ENCODE data around the gene MDH1B.
"Not testable (repeated sequence)": the region's sequence is repeated elsewhere in the genome, so short reads cannot be mapped to it uniquely, and the experiment has no call there.

MDH1B gene

DNA sequence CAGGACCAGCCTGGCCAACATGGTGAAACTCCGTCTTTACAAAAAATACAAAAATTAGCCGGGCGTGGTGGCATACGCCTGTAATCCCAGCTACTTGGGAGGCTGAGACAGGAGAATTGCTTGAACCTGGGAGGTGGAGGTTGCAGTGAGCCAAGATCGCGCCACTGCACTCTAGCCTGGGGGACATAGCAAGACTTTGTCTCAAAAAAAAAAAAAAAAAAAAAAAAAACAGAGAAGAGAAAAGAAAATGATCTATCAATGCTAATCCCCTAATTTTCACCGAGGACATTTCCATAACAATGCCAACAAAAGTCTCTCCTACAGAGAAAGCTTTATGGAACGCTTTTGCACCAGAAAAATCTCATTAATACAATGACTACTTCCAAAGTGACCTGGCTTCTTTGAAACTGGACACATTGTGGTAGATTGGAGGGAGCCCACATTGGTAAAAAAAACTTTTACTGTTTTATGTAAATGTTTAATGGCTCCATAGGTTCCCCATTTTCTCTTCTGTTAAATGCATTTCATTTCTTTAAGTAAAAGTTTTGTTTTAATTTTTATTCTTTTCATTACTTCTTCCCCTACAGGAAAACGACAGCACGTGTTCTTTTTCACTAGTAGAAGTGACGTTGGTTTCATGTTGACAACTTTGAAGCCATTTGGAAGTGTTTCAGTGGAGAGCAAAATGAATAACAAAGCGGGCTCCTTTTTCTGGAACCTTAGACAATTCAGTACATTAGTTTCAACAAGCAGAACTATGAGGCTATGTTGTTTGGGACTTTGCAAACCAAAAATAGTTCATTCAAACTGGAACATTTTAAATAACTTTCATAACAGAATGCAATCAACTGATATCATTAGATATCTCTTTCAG is 1.2 kb upstream of the MDH1B start:
- no peak for DNase-seq (ENCODE audit: low read depth in 2 of 2)

DNA sequence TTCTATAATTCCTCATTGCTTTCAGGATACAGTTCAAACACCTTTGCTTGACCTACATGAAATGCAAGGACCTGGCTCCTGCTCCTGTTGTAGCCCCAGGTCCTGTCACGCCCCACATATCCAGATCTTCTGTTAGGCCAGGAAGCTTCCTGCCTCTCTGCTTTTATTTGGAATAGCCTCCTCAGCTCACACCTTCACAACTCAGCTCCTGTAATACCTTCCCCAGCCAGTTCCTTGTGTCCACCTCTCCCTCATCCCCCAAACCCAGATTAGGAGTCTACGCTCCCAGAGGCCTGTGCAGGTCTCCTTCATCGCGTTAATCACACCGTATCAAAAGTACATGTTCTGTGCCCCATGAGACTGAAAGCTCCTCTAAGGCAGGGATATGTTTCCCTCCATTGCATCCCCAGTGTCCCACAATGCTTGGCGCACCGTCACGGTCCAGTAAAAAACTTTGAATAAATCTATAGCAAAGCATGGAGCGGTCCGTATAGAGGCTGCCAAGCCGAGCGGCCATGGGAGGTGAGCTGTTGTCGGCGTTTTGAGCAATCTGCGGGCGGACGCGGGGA is 371 bp downstream of the MDH1B start:
- no peak for DNase-seq (ENCODE audit: low read depth in 2 of 2)

DNA sequence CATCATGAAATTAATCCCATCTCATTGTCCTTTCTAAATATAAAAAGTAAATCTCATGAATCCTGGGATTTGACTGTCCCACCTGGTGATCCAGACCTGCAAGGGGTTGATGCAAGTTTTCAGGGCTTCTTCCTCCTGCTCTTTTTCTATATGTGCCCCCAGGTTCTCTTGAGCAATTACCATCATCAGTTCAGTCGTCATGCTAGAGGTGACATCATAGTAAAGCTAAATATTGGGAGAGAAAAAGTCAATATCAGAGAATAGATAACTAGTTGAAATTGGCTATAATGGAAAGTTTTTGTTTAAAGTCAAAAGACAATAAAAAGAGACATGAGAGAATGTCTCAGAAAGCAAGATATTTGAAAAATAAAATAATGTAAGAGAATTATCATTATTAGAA is 8.3 kb downstream of the MDH1B start:
- no peak for DNase-seq (ENCODE audit: low read depth in 2 of 2)

DNA sequence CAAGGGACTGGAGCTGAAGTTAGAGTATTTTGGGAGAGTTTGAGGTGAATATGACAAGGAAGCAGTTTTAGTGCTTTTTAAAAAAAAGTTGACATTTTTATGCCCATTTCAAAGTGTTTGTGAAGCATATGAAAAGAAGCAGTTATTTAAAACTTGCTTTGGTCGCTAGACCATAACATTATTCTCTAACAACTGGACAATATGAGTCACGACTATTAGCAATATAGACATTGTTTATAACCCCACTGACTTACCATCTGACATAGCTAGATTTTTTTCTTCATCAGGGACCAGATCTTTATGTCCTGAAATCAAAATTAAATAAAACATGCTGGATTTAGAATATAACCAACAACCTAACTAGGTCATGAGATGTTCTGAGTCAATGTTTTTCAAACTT is 24.3 kb downstream of the MDH1B start:
- no peak for DNase-seq (ENCODE audit: low read depth in 2 of 2)

DNA sequence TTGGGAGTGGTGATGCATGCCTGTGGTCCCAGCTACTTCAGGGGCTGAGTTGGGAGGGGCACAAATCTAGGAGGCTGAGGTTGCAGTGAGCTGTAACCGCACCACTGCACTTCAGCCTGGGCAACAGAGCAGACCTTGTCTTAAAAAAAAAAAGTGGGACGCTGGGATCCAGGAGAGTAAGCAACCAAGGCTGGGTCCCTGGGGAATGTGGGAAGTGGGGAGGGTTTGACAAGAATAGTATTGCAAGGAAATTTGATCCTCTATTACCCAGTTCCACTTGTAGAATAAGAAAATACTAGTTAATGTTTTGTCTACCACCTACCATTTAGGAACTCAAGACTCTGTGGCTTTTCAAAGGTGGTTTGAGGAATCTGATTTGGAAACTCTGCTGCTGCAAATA is 25.9 kb downstream of the MDH1B start:
- no peak for DNase-seq (ENCODE audit: low read depth in 2 of 2)

DNA sequence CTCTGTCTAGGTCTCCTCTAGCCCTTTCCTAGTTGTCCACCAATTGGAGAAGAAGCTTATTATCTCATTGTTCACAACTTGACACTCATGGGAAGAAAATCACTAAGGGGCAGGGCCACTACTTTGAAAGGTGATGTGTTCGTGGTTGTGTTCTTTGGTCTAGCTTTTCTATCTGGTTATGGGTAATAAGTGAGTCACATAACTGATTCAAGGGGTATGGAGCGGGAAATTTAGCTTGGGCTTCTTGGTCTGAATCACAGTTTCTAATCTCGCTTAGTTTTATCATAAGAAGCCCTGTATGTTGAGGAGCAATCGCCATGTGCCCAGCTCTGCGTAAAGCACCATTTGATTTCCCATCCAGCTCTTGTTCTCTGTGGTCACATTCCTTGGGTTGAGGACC is 28.2 kb downstream of the MDH1B start:
- DNase-seq (ENCODE audit: low read depth in 2 of 2) = no peak

DNA sequence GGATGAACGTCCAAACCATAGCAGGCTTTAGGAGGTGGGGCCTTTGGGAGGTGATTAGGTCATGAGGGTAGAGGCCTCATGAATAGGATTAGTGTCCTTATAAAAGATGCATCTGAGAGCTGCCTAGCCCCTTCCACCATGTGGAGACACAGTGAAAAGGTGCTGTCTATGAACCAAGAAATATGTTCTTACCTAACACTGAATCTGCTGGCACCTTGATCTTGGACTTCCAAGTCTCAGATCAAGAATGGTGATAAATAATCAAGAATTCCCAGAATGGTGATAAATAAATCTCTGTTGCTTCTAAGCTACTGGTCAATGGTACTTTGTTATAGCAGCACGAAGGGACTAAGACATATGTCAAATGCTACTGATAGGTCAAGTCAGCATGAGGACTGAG is 31.8 kb downstream of the MDH1B start:
- DNase-seq (ENCODE audit: low read depth in 2 of 2) = no peak

DNA sequence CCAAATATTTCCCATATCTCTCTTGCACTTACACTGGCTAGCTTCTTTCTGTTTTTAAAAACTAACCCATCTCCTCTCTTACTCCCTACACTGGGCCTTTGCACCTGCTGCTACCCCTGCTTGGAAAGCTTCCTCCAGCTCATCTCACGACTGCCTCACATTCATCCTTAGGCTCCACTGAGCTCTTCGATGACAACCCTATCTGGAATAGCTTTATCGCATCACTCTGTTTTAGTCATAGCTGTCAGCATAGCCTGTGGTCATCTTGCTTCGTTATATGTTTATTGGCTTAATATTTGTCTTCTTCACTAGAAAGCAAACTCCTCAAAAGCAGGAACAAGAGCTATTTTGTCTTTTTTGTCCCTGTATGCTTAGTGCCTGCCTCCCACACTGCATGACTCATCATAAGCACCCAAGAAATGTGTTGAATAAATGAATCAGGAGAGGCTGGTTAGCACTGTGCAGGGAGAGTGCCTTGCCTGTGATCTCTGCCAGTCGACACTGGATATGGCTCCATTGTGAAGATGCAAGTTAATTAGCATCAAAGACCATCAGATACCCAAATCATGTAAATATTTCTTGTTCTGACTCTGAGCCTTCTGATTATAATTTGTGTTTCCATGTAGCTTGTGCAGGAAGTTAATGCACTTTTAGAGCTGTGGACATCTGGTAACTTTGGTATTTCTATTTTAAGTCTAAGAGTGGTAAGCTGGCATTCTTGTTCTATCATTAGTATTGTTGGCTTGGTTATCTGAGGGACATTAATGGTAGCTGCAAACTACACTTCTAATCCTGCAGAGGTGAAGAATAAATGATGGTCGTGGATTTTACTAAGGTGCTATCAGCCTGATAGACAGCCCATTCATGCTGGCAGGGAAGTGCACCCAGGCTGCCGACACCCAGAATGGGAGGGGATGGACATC is 36.6 kb downstream of the MDH1B start:
- no peak for DNase-seq (ENCODE audit: low read depth in 2 of 2)

DNA sequence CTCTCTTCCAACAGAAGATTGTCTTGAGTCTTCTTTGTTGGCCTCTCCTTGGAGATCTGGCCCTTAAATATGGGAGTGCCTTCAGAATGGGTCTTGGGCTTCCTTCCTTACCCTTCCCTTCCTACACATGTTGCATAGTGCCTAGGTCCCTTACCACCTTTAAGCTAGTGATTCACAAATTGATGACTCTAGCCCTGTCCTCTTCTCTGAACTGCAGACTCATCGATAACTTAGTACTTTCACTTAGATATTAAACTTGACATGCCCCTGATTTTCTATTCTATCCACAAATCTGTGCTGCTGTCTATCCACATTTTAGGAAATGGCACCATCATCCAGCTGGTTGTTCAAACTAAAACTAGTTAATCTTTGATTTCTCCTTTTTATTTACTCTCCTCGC is 37.8 kb downstream of the MDH1B start:
- DNase-seq (ENCODE audit: low read depth in 2 of 2) = no peak

DNA sequence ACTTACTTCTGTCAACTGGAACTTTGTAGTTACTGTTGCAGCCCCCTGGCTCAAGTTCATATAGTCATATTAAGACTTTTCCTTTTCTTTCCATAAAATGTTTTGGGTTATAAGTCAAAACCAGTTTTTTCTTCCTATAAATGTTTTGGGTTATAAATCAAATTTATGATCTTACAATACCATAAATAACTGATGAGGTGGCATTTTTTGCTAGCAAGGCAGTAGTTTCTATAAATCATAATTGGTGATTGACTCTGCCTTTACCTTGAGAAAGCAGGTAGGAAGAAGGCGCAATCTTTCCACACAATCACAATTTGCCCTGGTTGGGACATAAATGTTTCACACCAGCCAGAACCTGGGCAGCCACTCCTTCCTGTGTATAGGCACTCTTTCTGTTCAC is 41.8 kb downstream of the MDH1B start:
- no peak for DNase-seq (ENCODE audit: low read depth in 2 of 2)

DNA sequence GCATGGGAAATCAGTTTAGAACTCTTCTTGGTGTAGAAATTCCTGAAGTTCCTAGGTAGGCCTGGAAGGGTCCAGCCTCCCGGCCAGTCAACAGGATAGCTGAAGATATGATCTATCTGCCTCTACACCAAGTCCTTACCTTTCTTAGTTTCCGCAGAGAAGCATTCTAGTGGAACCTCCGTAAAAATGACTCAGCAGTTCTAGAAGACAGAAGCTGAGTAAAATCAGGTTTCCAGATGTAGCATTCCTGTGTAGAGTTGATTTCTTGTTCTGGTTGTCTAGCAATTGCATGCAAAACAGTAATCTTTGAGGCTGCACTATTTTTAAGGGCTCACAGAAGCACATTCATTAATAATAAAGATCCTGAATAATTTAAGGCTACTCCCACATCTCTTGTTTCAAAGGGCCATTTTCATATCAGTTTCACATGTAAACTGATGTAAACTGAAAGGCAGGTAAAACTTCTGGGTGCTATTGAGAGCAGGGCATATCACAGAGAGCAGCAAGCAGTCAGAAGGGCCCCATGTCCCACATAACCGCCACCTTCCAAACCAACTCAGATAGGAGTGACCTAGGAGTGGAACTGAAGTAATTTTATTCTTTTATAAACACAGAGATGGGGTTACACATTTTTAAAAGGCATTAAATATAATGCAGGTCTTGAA is 43.7 kb downstream of the MDH1B start:
- no peak for DNase-seq (ENCODE audit: low read depth in 2 of 2)

DNA sequence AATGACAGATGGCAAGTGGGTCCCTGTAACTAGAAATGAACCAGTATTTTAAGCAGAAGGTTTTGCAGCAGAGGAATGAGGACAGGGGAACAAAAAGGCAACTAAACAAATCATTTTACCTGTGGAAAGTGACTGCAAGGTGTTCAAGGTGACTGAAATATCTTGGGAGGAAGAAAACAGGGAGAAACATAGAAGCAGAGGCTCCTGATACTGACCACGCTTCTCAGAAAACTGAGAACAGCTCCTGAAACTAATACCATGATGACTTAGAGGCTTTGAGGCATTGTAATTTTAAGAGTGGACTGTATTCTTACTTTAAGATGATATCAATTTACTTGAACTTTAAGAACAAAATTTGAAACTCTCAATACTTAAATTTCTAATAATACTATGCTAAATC is 46.8 kb downstream of the MDH1B start, which contains the start of gene DYTN:
Gene DYTN (minus strand): TSS at position 101 of the 400 bp plus-strand sequence. CDS start 117 bp downstream, outside the sequence.
- no peak for DNase-seq (ENCODE audit: low read depth in 2 of 2)

DNA sequence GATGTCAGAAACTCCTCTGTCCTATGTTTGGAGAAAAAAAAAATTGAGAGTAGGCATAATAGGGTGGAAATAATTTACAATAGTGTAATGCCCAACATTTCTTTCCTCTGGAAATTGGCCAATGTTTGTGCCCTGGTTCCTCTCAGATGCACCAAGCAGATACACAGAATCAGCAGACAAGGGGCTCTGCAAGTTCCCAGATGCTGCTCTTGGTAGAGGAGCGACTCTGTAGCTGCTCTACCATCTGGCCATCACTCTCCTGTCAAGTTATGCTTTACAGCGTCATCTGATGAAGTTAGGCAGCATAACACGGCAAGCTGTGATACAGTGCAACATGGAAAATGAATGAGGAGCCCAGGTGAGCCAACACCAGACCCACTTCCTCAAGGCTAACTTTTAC is 48.5 kb downstream of the MDH1B start:
- DNase-seq (ENCODE audit: low read depth in 2 of 2) = no peak

DNA sequence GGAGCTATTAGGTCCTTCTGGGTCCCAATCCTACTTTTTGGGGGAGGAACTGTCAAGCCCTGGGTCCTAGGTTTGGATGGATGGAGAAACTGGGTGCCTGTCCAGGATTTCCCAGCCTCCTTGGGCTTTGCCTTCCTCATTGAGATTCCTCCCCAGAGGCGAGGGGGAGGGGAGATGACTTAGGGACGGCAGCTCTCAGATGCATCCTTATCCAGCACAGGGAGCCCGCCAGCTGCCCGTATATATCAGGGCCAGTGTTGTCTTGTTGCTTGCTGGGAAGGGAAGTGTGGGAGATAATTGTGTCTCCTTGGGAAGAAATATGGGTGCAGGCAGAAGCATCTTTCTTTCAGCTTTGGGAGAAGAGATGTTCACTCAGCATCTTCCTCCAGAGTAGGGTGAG is 49.9 kb downstream of the MDH1B start:
- not testable (repeated sequence) for DNase-seq (ENCODE audit: low read depth in 2 of 2)

DNA sequence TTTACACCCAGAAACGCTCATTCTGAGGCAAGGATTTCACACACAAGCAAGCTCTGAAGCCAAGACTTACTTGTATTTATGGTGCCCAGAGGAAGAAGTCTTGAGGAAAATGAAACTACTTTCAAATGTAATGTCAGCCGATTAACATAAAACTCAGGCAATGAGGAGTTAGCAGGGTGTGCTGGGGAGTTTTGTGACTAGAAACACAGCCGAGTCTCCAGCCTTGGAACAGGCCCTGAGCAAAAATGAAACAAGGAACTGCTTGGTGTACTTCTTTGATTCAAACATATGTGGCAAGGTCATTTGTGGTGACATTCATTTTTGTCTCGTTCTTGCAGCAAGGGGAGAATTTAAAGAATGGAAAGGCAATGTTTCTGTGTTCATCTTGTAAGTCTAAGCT is 51.4 kb downstream of the MDH1B start:
- no peak for DNase-seq (ENCODE audit: low read depth in 2 of 2)

DNA sequence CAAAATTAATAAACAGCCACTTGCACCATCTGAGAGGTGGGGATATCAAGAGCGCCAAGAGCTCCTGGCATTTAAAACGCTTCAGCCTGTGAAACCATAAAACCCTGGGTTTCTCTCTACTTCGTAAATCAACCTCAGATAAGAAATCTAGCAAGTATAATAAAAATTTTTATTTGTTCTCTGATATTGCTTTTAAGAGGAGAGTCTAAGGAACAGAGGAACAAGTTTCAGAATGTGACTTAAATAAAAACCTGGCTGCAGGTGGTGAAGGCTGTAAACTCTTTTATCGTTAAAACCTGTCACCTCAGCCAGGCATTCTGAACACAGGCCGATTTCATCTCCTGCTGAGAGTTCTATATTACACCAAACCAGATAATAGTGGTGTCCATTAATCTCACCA is 56.8 kb downstream of the MDH1B start:
- DNase-seq (ENCODE audit: low read depth in 2 of 2) = no peak

DNA sequence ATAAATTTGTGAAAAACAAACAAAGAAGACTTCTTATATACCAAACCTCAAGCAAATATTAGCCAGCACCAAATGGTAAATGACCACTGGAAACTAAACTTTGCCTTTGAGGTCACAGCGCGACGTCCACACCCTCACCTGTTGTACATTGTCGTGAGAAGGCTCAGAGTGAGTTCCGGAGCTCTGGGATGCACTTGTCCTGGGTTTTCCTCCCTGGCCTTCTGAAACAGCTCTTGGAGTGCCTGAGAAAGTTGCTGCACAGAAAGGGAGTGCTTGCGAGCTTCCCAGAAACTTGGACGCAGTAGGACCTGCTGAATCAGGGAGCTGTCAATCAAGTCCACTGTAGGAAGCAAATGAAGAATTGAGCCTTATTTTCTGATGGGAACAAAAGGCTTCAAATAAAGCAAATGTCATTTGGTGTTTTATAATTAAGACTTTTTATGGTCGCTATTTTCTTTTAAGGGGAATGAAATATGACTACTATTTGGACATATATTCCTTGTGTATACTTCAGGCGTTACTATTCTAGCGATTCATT is 57.9 kb downstream of the MDH1B start:
- no peak for DNase-seq (ENCODE audit: low read depth in 2 of 2)

DNA sequence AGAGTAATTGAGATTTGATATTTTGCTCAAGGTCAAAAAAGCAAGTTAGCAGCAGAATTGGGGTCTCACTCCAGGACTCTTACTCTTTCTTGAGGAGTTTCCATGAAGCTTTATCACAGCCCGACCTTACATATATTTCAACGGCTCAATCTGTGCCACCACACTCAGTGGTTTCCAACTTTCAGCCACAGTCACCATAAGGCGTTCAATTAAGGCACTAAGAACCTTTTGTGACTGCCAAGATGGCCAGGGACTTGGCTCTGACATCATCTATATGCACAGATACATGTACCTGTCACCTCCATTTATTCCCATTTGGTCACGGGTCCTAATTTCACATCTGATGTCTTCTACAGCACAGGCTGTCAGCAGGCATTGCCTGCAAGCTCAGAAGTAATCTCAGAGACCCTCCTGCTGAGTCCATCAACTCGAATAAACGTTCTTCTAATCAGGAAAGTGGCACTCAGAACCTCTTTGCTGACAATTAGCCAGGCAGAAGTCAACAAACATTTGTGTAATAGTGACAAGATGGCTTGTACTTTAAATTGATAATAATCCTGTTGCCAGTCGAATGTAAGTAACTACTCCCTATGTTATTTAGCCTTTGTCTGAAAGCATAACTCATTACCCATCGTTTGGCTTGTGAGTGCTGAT is 63.0 kb downstream of the MDH1B start:
- no peak for DNase-seq (ENCODE audit: low read depth in 2 of 2)

DNA sequence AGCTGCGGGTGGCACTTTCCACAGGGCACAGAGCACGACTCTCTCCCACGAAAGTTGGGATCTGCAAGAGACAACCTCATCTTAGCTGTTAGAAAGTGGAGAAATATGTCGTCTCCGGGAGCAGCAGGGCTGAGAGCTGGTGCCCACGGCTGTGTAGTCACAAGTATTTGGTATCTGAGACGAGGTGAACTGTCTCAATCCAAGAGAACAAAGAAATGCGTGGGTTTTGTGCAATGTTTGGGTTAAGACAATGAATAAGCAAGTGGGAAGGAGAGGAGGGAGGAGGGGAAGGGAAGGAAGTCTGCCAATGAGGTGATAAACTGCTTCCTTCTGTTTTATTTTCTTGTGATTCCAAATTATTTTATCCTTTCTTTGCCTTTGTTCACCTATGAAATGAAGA is 65.0 kb downstream of the MDH1B start:
- DNase-seq (ENCODE audit: low read depth in 2 of 2) = no peak

DNA sequence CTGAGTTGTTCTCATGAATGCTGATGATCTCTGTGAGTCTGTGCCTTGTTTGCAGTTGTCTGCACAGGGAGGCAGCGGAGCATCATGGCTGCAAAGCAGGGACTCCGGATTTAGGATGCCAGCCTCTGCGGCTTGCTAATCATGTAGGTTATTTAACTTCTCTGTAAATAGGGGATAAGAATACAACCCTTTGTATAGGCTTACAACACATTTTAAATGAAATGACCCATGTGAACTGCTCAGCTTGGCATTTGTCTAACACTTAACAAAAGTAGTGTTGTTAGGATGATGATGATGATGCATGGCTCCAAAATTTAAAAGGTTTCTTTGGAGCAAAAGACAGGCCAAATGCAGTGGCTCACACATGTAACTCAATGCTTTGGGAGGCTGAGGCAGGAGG is 66.3 kb downstream of the MDH1B start:
- no peak for DNase-seq (ENCODE audit: low read depth in 2 of 2)

DNA sequence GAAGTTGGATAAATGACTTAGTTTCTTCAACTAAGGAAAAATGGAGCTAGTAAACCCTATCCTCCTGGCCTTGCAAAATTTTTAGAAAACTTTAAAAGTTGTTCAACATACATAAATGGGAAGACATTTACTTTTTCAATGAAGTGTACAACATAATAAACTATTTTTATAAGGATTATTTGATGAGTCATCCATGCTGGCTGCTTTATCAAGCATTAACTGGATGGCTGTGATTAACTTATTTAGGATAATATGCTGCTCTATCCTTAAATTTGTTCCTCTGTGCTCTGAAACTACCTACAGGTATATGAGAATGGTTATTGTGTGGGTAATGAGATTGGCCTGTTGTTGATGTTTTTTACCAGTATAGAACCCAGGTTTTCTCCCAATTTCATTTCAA is 68.2 kb downstream of the MDH1B start:
- no peak for DNase-seq (ENCODE audit: low read depth in 2 of 2)
